Keratinocyte (primary cell): ENCODE data around the gene SIGLEC8.

ENCODE experiments used
- CTCF ChIP-seq, 3 experiments: IDR thresholded peaks in 1 of 3; conservative IDR thresholded peaks in 1 of 3; optimal IDR thresholded peaks in 1 of 3; 2 replicates in 2 of 3; 3 replicates in 1 of 3; pipeline versions ENCODE3 to v1.5.1; 2011; ENCODE audit warnings: low read length in 3 of 3, mild to moderate bottlenecking in 3 of 3, moderate library complexity in 2 of 3, control low read depth in 1 of 3, inconsistent platforms in 1 of 3; ENCODE audit not compliant: insufficient read depth in 2 of 3; ENCODE audit errors: extremely low read depth in 1 of 3
- EZH2 ChIP-seq: IDR thresholded peaks from one replicate; pipeline ENCODE4 v1.6.1; 2012; ENCODE audit warnings: inconsistent platforms, mild to moderate bottlenecking, low read length, moderate library complexity

GRCh38 chr19:51479531-51480331, 21.5 kb upstream of the SIGLEC8 start:
- TF ChIP-seq CTCF (optimal IDR thresholded peaks at IDR 0.05 in 1 of 3, IDR thresholded peaks at IDR 0.05 in 1 of 3, conservative IDR thresholded peaks at IDR 0.05 in 1 of 3; ENCODE audit: extremely low read depth in 1 of 3, insufficient read depth in 2 of 3, low read length in 3 of 3) (no peak), EZH2 (no peak)
